Left forelimb (tissue), 1 donor: ENCODE measurements around the gene TACC2.
"Not testable (repeated sequence)": the region's sequence is repeated elsewhere in the genome, so short reads cannot be mapped to it uniquely, and the experiment has no call there.

Source experiments
- DNase-seq: peaks from one replicate; pipeline ENCODE4 v3.0.0-alpha.2; 2018; ENCODE audit warnings: low spot score

TACC2 gene

DNA sequence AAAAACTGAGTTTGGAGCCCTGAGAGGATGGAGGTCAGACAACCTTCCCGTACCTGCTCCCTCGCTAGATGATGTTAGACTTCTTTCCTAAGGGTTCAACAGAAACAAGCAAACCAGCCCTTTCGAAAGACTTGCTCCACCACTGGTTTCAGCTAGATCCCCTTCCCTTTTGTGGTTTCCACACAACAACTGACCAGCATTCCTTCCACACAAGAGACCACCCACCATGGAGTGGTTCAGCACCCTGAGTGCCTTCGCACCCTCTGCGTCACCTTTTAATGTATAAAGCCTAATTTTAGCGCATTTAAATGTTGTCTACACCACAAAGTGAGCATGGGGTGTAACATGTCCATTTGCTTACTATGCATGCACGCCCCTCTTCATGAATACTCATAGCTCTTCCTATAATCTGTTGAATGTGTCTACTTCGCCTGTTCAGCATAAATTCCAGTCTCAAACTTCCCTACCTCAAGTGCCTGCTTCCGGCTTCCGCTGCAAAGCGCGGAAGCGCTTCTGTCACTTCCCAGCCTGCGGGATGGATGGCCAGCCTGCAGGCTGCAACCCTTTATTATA is 69.0 kb downstream of the TACC2 start:
- no peak for DNase-seq

- no peak for DNase-seq
Observed at GRCh38 chr10:122060250-122060649, 71.3 kb downstream of the TACC2 start.

GRCh38 chr10:122062831-122063674 is 74.1 kb downstream of the TACC2 start:
- DNase-seq = no peak

DNA sequence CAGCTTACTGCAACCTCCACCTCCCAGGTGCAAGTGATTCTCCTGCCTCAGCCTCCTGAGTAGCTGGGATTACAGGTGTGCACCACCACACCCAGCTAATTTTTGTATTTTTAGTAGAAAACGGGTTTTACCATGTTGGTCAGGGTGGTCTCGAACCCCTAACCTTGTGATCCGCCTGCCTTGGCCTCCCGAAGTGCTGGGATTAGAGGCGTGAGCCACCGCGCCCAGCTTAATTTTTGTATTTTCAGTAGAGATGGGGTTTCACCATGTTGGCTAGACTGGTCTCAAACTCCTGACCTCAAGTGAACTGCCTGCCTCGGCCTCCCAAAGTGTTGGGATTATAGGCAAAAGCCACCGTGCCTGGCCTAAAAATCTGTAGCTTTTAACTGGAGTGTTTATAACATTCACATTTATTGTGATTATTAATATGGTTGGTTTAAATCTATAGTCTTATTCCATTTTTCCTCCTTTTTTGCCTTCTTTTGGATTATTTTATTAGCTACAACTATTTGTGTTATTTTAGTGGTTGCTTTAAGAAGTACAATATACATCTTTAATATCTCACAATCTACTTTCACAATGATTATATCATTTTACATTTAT is 77.5 kb downstream of the TACC2 start:
- DNase-seq = not testable (repeated sequence)

DNA sequence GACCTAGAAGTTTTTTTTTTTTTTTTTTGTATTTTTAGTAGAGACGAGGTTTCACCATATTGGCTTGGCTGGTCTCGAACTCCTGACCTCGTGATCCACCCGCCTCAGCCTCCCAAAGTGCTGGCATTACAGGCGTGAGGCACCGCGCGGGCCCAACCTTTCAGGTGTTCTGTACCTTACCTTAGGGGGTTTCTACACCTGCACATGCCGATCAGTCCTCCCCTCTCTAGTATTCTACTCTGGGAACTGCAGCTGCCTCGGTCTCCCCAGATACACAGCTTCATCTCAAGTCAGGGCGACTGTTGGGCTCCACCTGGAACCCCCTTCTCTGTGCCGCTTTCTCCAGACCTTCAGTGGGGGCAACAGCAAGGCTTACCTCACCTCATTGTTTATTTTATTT is 79.9 kb downstream of the TACC2 start:
- DNase-seq = no peak

DNA sequence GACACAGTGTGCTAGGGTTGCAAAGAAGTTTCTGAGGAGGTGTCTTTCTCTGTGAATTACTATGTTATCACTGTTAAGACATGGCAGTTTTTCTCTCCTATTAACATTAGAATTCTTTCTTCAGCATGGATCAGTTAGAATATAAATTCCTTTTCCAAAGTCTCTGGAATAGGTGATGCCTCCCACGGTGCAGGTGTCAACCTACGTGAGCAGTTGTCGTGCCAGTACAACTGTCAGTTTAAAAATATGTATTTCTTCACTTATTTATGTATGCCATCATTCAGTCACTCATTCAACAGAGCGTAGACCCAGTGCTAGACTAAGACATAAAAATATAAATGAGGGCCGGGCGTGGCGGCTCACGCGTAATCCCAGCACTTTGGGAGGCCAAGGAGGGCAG is 83.5 kb downstream of the TACC2 start:
- DNase-seq = no peak

- DNase-seq = no peak
Observed at GRCh38 chr10:122073508-122073907, 84.5 kb downstream of the TACC2 start.

GRCh38 chr10:122075171-122075570 is 86.2 kb downstream of the TACC2 start:
- no peak for DNase-seq

DNA sequence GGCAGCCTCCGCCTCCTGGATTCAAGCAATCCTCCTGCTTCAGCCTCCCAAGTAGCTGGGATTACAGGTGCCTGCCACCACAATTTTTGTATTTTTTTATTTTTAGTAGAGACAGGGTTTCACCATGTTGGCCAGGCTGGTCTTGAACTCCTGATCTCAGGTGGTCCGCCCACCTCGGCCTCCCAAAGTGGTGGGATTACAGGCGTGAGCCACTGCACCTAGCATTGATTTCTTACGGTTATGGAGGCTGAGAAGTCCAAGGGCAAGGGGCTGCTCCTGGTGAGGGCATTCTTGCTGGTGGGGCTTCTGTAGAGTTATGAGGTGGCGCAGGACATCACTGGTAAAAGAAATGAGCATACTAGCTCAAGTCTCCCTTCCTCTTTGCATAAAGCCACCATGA is 86.9 kb downstream of the TACC2 start:
- DNase-seq = not testable (repeated sequence)

DNA sequence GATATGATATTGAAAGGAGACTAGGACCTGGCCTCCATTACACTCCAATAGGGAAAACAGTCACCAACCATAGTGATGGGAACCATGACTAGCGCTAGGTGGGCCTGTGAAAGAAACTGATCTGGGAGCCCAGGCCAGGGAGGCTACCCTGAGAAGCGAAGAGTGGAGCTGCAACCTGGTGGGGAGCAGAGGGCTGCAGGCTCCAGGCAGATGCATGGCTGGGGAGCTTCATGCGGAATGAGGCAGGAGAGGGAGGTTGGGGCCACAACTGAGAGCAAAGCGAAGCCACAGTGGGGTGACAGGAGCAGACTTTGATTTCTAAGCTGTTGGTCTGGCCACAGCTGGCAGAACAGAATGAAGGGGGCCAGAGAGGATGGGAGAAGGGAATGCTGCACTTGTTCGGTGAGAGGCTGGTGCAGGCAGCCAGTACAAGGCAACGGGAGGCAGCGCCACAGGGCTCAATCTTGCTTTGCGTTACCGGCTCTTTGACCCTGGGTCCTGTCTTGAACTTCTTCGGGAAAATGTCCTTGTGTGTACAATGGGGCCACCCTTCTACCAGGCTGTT is 88.4 kb downstream of the TACC2 start:
- DNase-seq = peak; percentile 36

- peak; percentile 66 for DNase-seq
Observed at GRCh38 chr10:122078326-122078725, 89.4 kb downstream of the TACC2 start.

GRCh38 chr10:122078965-122079795 is 90.2 kb downstream of the TACC2 start:
- peak; percentile 77 for DNase-seq

- DNase-seq = no peak
Observed at GRCh38 chr10:122082616-122083477, 93.9 kb downstream of the TACC2 start.

GRCh38 chr10:122083478-122084025 is 94.6 kb downstream of the TACC2 start:
- no peak for DNase-seq

DNA sequence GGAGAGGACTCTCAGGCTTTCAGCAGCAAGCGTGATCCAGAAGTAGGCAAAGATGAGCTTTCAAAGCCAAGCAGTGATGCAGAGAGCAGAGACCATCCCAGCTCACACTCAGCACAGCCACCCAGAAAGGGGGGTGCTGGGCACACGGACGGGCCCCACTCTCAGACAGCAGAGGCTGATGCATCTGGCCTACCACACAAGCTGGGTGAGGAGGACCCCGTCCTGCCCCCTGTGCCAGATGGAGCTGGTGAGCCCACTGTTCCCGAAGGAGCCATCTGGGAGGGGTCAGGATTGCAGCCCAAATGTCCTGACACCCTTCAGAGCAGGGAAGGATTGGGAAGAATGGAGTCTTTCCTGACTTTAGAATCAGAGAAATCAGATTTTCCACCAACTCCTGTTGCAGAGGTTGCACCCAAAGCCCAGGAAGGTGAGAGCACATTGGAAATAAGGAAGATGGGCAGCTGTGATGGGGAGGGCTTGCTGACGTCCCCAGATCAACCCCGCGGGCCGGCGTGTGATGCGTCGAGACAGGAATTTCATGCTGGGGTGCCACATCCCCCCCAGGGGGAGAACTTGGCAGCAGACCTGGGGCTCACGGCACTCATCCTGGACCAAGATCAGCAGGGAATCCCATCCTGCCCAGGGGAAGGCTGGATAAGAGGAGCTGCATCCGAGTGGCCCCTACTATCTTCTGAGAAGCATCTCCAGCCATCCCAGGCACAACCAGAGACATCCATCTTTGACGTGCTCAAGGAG is 95.5 kb downstream of the TACC2 start:
- no peak for DNase-seq

- DNase-seq = no peak
Observed at GRCh38 chr10:122085423-122085911, 96.5 kb downstream of the TACC2 start.

DNA sequence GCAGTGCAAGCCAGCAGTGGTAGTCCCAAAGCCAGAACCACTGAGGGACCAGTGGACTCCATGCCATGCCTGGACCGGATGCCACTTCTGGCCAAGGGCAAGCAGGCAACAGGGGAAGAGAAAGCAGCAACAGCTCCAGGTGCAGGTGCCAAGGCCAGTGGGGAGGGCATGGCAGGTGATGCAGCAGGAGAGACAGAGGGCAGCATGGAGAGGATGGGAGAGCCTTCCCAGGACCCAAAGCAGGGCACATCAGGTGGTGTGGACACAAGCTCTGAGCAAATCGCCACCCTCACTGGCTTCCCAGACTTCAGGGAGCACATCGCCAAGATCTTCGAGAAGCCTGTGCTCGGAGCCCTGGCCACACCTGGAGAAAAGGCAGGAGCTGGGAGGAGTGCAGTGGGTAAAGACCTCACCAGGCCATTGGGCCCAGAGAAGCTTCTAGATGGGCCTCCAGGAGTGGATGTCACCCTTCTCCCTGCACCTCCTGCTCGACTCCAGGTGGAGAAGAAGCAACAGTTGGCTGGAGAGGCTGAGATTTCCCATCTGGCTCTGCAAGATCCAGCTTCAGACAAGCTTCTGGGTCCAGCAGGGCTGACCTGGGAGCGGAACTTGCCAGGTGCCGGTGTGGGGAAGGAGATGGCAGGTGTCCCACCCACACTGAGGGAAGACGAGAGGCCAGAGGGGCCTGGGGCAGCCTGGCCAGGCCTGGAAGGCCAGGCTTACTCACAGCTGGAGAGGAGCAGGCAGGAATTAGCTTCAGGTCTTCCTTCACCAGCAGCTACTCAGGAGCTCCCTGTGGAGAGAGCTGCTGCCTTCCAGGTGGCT is 97.7 kb downstream of the TACC2 start:
- DNase-seq = no peak

GRCh38 chr10:122087436-122087835 is 98.5 kb downstream of the TACC2 start:
- DNase-seq = no peak
